ENCODE results near the gene HPX.
A peak's percentile ranks its signal among the peaks of the same experiment; 100 is the strongest.

Gene HPX

DNA sequence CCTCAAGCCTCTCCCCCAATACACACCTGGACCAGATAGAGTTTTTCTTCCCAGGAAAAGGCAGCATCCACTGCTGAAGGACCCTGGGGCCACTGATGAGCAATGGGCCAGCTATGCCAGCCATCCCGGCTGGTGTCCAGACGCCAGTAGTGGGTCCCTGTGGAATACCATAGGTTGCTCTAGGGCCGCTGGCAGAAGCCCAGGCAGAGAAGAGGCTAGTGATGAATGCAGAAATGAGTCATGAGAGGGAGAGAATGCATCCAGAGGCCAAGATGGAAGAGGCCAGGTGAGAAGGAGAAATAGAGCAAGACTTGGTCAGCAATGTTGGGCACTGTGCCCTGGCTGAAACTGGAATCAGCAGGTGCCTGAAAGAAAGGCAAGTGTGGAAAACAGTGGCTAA, 8.9 kb downstream of the HPX start:
- TF ChIP-seq CTCF (IDR thresholded peaks at IDR 0.05; ENCODE audit: extremely low read depth, missing control alignments), result no peak
- no peak for DNase-seq (ENCODE audit: low spot score)

GRCh38 chr11:6427516-6427915, 13.3 kb downstream of the HPX start:
- DNase-seq (ENCODE audit: low spot score), result no peak
- no peak for TF ChIP-seq CTCF (IDR thresholded peaks at IDR 0.05; ENCODE audit: extremely low read depth, missing control alignments)

GRCh38 chr11:6420677-6421076, 20.1 kb downstream of the HPX start:
- DNase-seq (ENCODE audit: low spot score), result no peak
- TF ChIP-seq CTCF (IDR thresholded peaks at IDR 0.05; ENCODE audit: extremely low read depth, missing control alignments), result no peak

- TF ChIP-seq CTCF (IDR thresholded peaks at IDR 0.05; ENCODE audit: extremely low read depth, missing control alignments), result no peak
- peak; percentile 86 for DNase-seq (ENCODE audit: low spot score)
Observed at GRCh38 chr11:6419009-6419631, 21.7 kb downstream of the HPX start, which contains the start of gene APBB1. Gene APBB1, minus strand, starts transcription at chr11:6419094. Its CDS starts 7,747 bp downstream, at chr11:6411347.

GRCh38 chr11:6418557-6419008, 22.2 kb downstream of the HPX start:
- TF ChIP-seq CTCF (IDR thresholded peaks at IDR 0.05; ENCODE audit: extremely low read depth, missing control alignments), result no peak
- DNase-seq (ENCODE audit: low spot score), result no peak

DNA sequence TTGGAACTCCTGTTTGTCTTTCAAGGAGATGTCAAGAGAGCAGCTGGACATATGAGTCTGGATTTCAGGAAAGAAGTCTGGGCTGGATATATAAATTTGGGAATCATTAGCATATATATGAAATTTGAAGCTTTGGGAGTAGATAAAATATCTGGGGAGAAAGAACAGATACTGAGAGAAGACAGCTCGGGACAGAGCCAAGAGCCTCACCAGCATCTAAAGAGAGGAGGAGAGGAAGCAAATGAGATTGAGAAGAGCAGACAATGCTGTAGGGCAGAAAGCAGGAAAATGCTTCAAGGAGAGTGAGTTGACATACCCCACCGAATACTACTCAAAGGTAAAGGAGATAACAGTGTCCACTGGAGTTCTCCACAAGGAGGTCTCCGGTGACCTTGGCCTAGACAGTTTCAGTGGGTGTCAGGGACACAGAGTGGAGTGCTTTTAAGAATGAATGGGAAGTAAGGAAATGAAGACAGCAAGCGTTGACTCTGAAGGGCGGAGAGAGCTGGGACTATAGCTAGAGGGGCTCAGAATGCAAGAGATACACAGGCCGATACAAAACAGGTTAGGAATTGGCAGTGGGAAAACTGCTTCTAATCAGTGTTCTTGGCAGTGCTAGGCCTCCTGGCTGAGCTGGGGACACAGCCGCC, 22.8 kb downstream of the HPX start:
- TF ChIP-seq CTCF (IDR thresholded peaks at IDR 0.05; ENCODE audit: extremely low read depth, missing control alignments), result no peak
- no peak for DNase-seq (ENCODE audit: low spot score)

DNA sequence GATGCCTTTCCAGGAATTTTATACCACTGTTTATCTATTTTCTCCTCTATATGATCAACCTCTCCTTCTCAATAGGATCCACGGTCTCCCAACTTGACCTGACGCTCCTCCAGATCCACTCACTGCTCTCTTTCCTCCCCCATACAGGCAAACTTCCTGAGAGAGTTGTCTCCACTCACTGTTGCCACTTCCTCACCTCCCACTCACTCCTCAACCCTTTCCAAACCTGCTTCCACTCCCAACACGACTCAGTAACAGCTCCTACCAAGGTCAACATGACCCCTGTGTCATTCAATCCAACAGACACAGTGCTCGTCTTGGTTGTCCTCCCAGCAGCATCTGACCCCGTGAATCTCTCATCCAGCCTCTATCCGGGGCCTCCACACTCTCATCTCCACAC, 25.0 kb downstream of the HPX start:
- TF ChIP-seq CTCF (IDR thresholded peaks at IDR 0.05; ENCODE audit: extremely low read depth, missing control alignments), result no peak
- DNase-seq (ENCODE audit: low spot score), result no peak

Measured in GM20000 (cell line).